Ishikawa (cell line): ENCODE measurements around the gene TMEM164.

Experiments used
- CEBPB ChIP-seq: IDR thresholded peaks from 2 replicates; pipeline ENCODE4 v1.6.1; 2012
- CREB1 ChIP-seq: IDR thresholded peaks from 2 replicates; pipeline ENCODE4 v1.6.1; 2012; ENCODE audit warnings: low read depth
- FOXM1 ChIP-seq: IDR thresholded peaks from 2 replicates; pipeline ENCODE4 v1.6.1; 2012; ENCODE audit warnings: low read depth, borderline replicate concordance
- MAX ChIP-seq: IDR thresholded peaks from 2 replicates; pipeline ENCODE4 v1.6.1; 2012
- NFIC ChIP-seq: IDR thresholded peaks from 2 replicates; pipeline ENCODE4 v1.6.1; 2012
- RAD21 ChIP-seq: IDR thresholded peaks from 2 replicates; pipeline ENCODE4 v1.6.1; 2012; ENCODE audit warnings: low read depth
- REST ChIP-seq: IDR thresholded peaks from 2 replicates; pipeline ENCODE4 v1.6.1; 2012; ENCODE audit warnings: low read depth, mild to moderate bottlenecking
- TAF1 ChIP-seq: IDR thresholded peaks from 2 replicates; pipeline ENCODE4 v1.6.1; 2012; ENCODE audit warnings: low read depth, mild to moderate bottlenecking
- TCF12 ChIP-seq: IDR thresholded peaks from 2 replicates; pipeline ENCODE4 v1.6.1; 2012; ENCODE audit warnings: low read depth
- TEAD4 ChIP-seq: IDR thresholded peaks from 2 replicates; pipeline ENCODE4 v1.6.1; 2012
- USF1 ChIP-seq: IDR thresholded peaks from 2 replicates; pipeline ENCODE4 v1.6.1; 2012
- YY1 ChIP-seq: IDR thresholded peaks from 2 replicates; pipeline ENCODE4 v1.6.1; 2012; ENCODE audit warnings: low read depth
- ZBTB7A ChIP-seq: IDR thresholded peaks from 2 replicates; pipeline ENCODE4 v1.6.1; 2012; ENCODE audit warnings: low read depth

- TF ChIP-seq RAD21 (no peak), USF1 (no peak), TCF12 (no peak), TEAD4 (no peak), TAF1 (no peak), ZBTB7A (no peak), NFIC (no peak), FOXM1 (no peak), REST (no peak), MAX (no peak), CREB1 (no peak), YY1 (no peak), CEBPB (no peak)
Measured at GRCh38 chrX:110224926-110225617, 222.2 kb downstream of the TMEM164 start.
